H1 (cell line): ENCODE data around the gene BUB1B. TPM values are rescaled to one million over a fixed set of nuclear protein-coding genes. Genes with fewer than 3 reads are reported as not detected.

Experiments
- ASH2L ChIP-seq: fragments of 200-600, 300-600 bp; sonication (generic); IDR thresholded peaks from one replicate; pipeline ENCODE4 v1.7.1; 2017; ENCODE audit warnings: low read length
- EGR1 ChIP-seq: IDR thresholded peaks from 2 replicates; pipeline ENCODE4 v1.6.1; 2011; ENCODE audit warnings: low read depth, low read length, borderline replicate concordance
- FOSL1 ChIP-seq: IDR thresholded peaks from 2 replicates; pipeline ENCODE4 v1.6.1; 2011; ENCODE audit warnings: mild to moderate bottlenecking, low read depth, low read length, moderate library complexity; ENCODE audit not compliant: insufficient read depth
- SAP30 ChIP-seq: fragments of 300-600 bp; sonication (generic); IDR thresholded peaks from 2 replicates; pipeline ENCODE4 v1.7.1; 2012; ENCODE audit warnings: low read length, moderate library complexity, mild to moderate bottlenecking, inconsistent platforms; ENCODE audit not compliant: insufficient read depth, insufficient replicate concordance
- polyA plus RNA-seq, 7 experiments: library from polyadenylated mRNA; depleted of rRNA in 3 of 7; stranded (reverse) in 5 of 7; unstranded in 2 of 7; fragments of >200 nt in 5 of 7; fragments of 200-250 nt in 2 of 7; gene quantifications; 1 replicate in 5 of 7; 2 replicates in 1 of 7; 4 replicates in 1 of 7; pipeline versions ENCODE4 v1.2.1 to v1.2.3, GENCODE V29; 2011 to 2013; ENCODE audit warnings: missing spikeins in 2 of 7, mixed read lengths in 2 of 7
- total RNA-seq: library from RNA; stranded (reverse); fragmentation: NEBNext Ultra II Directional; extraction: Animal tissue kit (Norgen Biotek cat#: 25700); gene quantifications from 2 replicates; pipeline ENCODE4 v1.2.1, GENCODE V29; 2021

The BUB1B gene
- total and polyA plus RNA-seq, 2 of the 8 experiments (the other 6 are each of a cell fraction or from before 2014, with no cell fraction given), result 48.9 to 144 TPM

GRCh38 chr15:40232625-40233070, 71.8 kb downstream of the BUB1B start (continued):
- no peak for TF ChIP-seq ASH2L
- TF ChIP-seq EGR1, result no peak
- no peak for TF ChIP-seq FOSL1
- no peak for TF ChIP-seq SAP30
